ENCODE data around the gene MAGT1.

The MAGT1 gene

DNA sequence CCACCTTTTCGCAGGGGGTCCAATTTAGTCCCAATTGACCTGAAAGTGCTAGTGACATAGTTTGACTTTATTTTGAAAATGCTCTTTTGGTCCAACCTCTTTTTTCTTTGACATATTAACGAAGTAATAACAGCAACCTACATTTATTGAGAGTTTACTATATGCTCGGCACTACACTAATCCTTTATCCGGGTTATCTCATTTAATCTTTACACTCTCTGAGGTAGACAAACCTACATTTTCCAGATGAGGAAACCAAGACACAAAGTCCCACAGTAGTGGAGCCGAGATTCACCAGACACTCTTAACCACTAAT is 108.9 kb downstream of the MAGT1 start:
- peak overlapping the region; percentile 97 for H3K27ac ChIP-seq
- H3K9ac ChIP-seq: peak overlapping the region; percentile 96
- H3K4me2 ChIP-seq: peak overlapping the region; percentile 42

DNA sequence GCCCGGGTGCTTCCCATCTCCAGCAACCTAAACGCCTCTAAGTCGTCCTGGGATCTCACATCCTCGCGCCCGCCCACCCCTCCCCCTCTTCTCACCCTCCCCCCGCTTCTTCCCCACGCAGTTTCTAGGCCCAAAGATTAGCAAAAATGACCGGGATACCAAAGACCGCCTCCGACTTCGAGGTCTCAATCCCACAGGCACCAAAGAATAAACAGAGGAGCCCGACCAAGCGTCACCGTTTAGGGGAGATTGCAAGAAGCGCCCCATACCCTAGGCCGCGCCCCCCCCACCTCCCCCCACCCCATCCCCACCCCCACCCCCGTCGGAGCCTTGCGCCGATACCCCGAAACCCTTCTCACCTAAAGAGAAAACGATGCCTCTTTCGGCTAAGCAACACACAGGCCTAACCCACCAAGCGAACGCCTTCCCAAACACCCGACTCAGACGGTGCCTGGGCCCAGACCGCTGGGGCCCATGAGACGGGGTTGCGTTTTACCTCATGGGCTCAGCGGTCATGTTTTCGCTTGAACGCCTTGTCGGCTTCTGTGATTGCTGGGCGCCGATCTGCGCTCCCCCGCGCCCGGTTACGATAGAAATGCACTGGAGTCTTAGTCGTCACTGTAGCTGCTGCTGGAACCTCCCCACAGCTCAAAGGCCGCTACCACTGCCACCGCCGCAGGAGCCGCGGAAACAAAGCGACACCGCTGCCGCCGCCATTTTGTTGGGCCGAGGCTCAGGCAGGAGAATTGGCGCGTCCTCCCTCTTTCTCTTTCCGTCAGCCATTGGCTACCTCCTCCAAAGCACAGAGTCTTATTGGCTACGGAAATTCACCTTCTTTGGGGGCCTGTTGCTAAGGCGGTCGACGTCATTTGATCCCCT is 109.5 kb downstream of the MAGT1 start, which contains the start of gene ATRX:
ATRX (minus strand) TSS at position 731 of the 879 bp plus-strand sequence; CDS start at position 516, 215 bp downstream.
- peaks cover 16% of the 10 kb centered on the region; the same call in 1 of the 2 replicates for H3K27me3 ChIP-seq
- TF ChIP-seq Cebpa-rat (IDR thresholded peaks at IDR 0.05): no peak
- H3K9me3 ChIP-seq: peaks cover 3% of the 10 kb centered on the region; the same call in 1 of the 2 replicates
- peaks cover 7% of the 10 kb centered on the region; the same call in 1 of the 2 replicates for H3K4me1 ChIP-seq
- peak within 1 kb of the TSS; percentile 96 for H3K9ac ChIP-seq
- H3K4me3 ChIP-seq: peak within 1 kb of the TSS; percentile 72
- H4K20me1 ChIP-seq: peaks cover 45% of the 10 kb centered on the region
- H3K36me3 ChIP-seq: no peaks in the 10 kb centered on the region; the same call in 1 of the 2 replicates
- peak within 1 kb of the TSS; percentile 97 for H3K27ac ChIP-seq
- H3K4me2 ChIP-seq: peak within 1 kb of the TSS; percentile 75

More for the DNA sequence above, 108.9 kb downstream of the MAGT1 start:
- H4K20me1 ChIP-seq: peaks cover 39% of the 10 kb centered on the region
- H3K4me1 ChIP-seq: peaks cover 7% of the 10 kb centered on the region; the same call in 1 of the 2 replicates
- peaks cover 3% of the 10 kb centered on the region; the same call in 1 of the 2 replicates for H3K9me3 ChIP-seq
- peaks cover 16% of the 10 kb centered on the region; the same call in 1 of the 2 replicates for H3K27me3 ChIP-seq
- peak overlapping the region; percentile 72 for H3K4me3 ChIP-seq
- no peak for TF ChIP-seq Cebpa-rat (IDR thresholded peaks at IDR 0.05)
- H3K36me3 ChIP-seq: no peaks in the 10 kb centered on the region; the same call in 1 of the 2 replicates

DNA sequence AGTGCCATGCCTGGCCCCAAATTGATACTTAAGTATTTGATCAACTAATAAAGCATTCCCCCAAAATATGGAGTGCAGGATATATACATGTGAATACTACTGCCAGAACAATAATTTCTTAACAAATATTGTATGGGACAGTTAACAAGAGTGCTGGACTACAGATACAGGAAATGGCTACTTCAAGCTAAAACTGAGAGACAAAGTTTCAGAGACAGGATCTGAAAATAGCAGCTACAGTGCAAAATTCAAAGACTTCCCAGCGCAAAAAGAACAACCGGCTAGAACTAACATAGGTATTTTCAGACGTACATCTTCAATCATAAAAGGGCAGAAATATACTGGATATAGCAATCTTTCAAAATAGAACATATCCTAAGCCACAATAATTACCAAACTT is 115.5 kb downstream of the MAGT1 start:
- no peaks in the 10 kb centered on the region for H3K27me3 ChIP-seq
- peaks cover 100% of the 10 kb centered on the region for H4K20me1 ChIP-seq
- no peak overlapping the region for H3K9ac ChIP-seq
- no peak overlapping the region for H3K27ac ChIP-seq
- H3K4me2 ChIP-seq: no peak overlapping the region
- peaks cover 1% of the 10 kb centered on the region; the same call in 1 of the 2 replicates for H3K36me3 ChIP-seq
- no peaks in the 10 kb centered on the region for H3K4me1 ChIP-seq
- peaks cover 3% of the 10 kb centered on the region for H3K9me3 ChIP-seq
- TF ChIP-seq Cebpa-rat (IDR thresholded peaks at IDR 0.05): no peak
- H3K4me3 ChIP-seq: no peak overlapping the region

DNA sequence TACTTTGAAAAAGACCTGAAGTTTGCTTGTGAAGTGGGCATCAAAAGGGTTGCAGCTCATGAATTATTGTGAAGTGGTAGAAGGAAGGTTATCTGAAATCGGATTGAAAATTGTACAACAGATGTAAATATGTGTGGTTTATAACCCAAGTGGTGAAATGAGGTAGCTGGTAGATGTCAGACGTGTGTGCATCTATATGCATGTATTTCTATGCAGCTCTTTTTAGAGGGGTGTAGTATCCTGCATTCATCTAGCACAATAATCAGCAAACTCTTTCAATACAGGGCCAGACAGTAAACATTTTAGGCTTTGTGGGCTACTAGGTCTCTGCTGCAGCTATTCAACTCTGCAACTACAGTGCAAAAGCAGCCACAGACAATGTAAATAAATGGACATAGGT is 118.6 kb downstream of the MAGT1 start:
- Histone ChIP-seq H3K27me3 (no peaks in the 10 kb centered on the region; the same call in 1 of the 2 replicates), H3K9me3 (peaks cover 19% of the 10 kb centered on the region), H3K36me3 (peaks cover 11% of the 10 kb centered on the region; the same call in 1 of the 2 replicates), H4K20me1 (peaks cover 100% of the 10 kb centered on the region), H3K4me3 (no peak overlapping the region), H3K9ac (no peak overlapping the region), H3K4me1 (no peaks in the 10 kb centered on the region), H3K27ac (no peak overlapping the region), H3K4me2 (no peak overlapping the region)
- no peak for TF ChIP-seq Cebpa-rat (IDR thresholded peaks at IDR 0.05)
